ENCODE data around the gene PA2G4. TPM values are rescaled to one million over a fixed set of nuclear protein-coding genes. Genes with fewer than 3 reads are reported as not detected.

PA2G4 gene
- total and polyA plus RNA-seq, 4 donors: 56.8 to 148 (median 68.6) TPM

GRCh38 chr12:56121204-56121870, 17.0 kb downstream of the PA2G4 start:
- Histone ChIP-seq H3K9ac (ENCODE audit: low read depth in 1 of 2, low read length in 2 of 2) (no peak overlapping the region), H3K27me3 (ENCODE audit: control insufficient read depth in 4 of 4, insufficient read depth in 4 of 4, low read length in 3 of 4) (no peaks in the 10 kb centered on the region), H3K9me3 (ENCODE audit: control insufficient read depth in 4 of 4, low read length in 3 of 4) (no peaks in the 10 kb centered on the region), H3K4me3 (ENCODE audit: low read depth in 1 of 3, low read length in 3 of 3) (no peak overlapping the region), H3K27ac (ENCODE audit: low read depth in 1 of 2, low read length in 2 of 2) (peak overlapping the region; percentile 71 to 89), H3K36me3 (ENCODE audit: control insufficient read depth in 4 of 4, insufficient read depth in 3 of 4, low read depth in 1 of 4, low read length in 3 of 4) (no peaks in the 10 kb centered on the region), H3K4me1 (ENCODE audit: control insufficient read depth in 4 of 4, insufficient read depth in 4 of 4, low read length in 3 of 4) (peaks cover 34 to 64% (median 54%) of the 10 kb centered on the region in 4 donors)
- no peak for DNase-seq (ENCODE audit: low spot score)
- TF ChIP-seq SP1 (IDR thresholded peaks at IDR 0.05): peak; percentile 97
- TF ChIP-seq JUND (IDR thresholded peaks at IDR 0.05): peak; percentile 74 to 80
- TF ChIP-seq FOXA1 (IDR thresholded peaks at IDR 0.05): no peak
- TF ChIP-seq FOXA2 (IDR thresholded peaks at IDR 0.05): peak; percentile 44
- TF ChIP-seq, protein P1, sequence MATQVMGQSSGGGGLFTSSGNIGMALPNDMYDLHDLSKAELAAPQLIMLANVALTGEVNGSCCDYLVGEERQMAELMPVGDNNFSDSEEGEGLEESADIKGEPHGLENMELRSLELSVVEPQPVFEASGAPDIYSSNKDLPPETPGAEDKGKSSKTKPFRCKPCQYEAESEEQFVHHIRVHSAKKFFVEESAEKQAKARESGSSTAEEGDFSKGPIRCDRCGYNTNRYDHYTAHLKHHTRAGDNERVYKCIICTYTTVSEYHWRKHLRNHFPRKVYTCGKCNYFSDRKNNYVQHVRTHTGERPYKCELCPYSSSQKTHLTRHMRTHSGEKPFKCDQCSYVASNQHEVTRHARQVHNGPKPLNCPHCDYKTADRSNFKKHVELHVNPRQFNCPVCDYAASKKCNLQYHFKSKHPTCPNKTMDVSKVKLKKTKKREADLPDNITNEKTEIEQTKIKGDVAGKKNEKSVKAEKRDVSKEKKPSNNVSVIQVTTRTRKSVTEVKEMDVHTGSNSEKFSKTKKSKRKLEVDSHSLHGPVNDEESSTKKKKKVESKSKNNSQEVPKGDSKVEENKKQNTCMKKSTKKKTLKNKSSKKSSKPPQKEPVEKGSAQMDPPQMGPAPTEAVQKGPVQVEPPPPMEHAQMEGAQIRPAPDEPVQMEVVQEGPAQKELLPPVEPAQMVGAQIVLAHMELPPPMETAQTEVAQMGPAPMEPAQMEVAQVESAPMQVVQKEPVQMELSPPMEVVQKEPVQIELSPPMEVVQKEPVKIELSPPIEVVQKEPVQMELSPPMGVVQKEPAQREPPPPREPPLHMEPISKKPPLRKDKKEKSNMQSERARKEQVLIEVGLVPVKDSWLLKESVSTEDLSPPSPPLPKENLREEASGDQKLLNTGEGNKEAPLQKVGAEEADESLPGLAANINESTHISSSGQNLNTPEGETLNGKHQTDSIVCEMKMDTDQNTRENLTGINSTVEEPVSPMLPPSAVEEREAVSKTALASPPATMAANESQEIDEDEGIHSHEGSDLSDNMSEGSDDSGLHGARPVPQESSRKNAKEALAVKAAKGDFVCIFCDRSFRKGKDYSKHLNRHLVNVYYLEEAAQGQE (IDR thresholded peaks at IDR 0.05): peak; percentile 75
- peak; percentile 26 to 49 for TF ChIP-seq RAD21 (IDR thresholded peaks at IDR 0.05)
- peak in 1 of 2 donors; percentile 65 for TF ChIP-seq GABPA (IDR thresholded peaks at IDR 0.05 in 1 of 2, conservative IDR thresholded peaks at IDR 0.05 in 1 of 2)
- peak; percentile 85 for TF ChIP-seq NR2F2 (IDR thresholded peaks at IDR 0.05)
- peak; percentile 99 for TF ChIP-seq RXRA (IDR thresholded peaks at IDR 0.05)
- peak; percentile 57 for TF ChIP-seq ATF3 (IDR thresholded peaks at IDR 0.05)
- TF ChIP-seq YY1 (IDR thresholded peaks at IDR 0.05): peak; percentile 71
- TF ChIP-seq TAF1 (conservative IDR thresholded peaks at IDR 0.05): peak; percentile 42
- peak; percentile 70 for TF ChIP-seq ZBTB33 (IDR thresholded peaks at IDR 0.05)
- peak; percentile 90 to 93 for TF ChIP-seq HNF4A (conservative IDR thresholded peaks at IDR 0.05)
- TF ChIP-seq, protein P2, sequence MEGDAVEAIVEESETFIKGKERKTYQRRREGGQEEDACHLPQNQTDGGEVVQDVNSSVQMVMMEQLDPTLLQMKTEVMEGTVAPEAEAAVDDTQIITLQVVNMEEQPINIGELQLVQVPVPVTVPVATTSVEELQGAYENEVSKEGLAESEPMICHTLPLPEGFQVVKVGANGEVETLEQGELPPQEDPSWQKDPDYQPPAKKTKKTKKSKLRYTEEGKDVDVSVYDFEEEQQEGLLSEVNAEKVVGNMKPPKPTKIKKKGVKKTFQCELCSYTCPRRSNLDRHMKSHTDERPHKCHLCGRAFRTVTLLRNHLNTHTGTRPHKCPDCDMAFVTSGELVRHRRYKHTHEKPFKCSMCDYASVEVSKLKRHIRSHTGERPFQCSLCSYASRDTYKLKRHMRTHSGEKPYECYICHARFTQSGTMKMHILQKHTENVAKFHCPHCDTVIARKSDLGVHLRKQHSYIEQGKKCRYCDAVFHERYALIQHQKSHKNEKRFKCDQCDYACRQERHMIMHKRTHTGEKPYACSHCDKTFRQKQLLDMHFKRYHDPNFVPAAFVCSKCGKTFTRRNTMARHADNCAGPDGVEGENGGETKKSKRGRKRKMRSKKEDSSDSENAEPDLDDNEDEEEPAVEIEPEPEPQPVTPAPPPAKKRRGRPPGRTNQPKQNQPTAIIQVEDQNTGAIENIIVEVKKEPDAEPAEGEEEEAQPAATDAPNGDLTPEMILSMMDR (IDR thresholded peaks at IDR 0.05; ENCODE audit: low read depth, low read length, missing input control): no peak
- peak; percentile 58 to 81 for TF ChIP-seq EGR1 (IDR thresholded peaks at IDR 0.05; ENCODE audit: low read depth in 2 of 2)
- TF ChIP-seq MAX (IDR thresholded peaks at IDR 0.05): peak; percentile 71
- peak; percentile 74 for TF ChIP-seq HNF4G (IDR thresholded peaks at IDR 0.05)
- WGBS: 55% methylated on average over 11 of the region's 11 CpGs

Data from liver (tissue), 9 donors.